ENCODE results near the gene VARS2.
"Not testable (repeated sequence)": the region's sequence is repeated elsewhere in the genome, so short reads cannot be mapped to it uniquely, and the experiment has no call there.

The VARS2 gene

DNA sequence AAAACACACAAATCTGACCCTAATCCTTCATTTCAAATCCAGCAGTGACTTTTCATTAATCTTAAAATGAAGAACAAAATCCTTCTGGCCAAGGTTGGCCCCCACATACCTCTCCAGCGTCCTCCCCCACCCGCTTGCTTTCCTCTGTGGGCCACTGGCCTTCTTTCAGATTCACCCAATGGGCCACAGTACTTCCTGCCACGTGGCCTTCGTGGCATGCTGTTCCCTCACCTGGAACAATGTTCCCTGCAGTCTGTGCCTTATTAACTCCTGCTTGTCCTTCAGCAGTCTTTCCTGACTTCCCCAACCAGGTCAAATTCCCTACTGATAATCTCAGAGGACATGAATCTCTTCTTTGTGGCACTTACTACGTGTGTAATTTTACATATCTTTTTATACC is 11.3 kb upstream of the VARS2 start:
- H3K27ac ChIP-seq (ENCODE audit: low read depth, low read length), result no peak overlapping the region

GRCh38 chr6:30903236-30903635 is 10.8 kb upstream of the VARS2 start:
- Histone ChIP-seq H3K27me3 (ENCODE audit: insufficient read depth, low read length) (no peaks in the 10 kb centered on the region), H3K4me1 (ENCODE audit: insufficient read depth, low read length) (peaks cover 3% of the 10 kb centered on the region; the same call in 1 of the 2 replicates), H3K4me3 (ENCODE audit: low read length) (no peak overlapping the region), H3K27ac (ENCODE audit: low read depth, low read length) (no peak overlapping the region), H3K9ac (ENCODE audit: low read depth, low read length) (no peak overlapping the region), H3K36me3 (ENCODE audit: insufficient read depth, low read length) (peaks cover 20% of the 10 kb centered on the region), H3K9me3 (ENCODE audit: insufficient read depth, low read depth, low read length) (no peaks in the 10 kb centered on the region)
- 98% methylated on average over 3 of the region's 4 CpGs for WGBS

More for the DNA sequence above, 11.3 kb upstream of the VARS2 start:
- Histone ChIP-seq H3K9ac (ENCODE audit: low read depth, low read length) (no peak overlapping the region), H3K4me3 (ENCODE audit: low read length) (no peak overlapping the region), H3K9me3 (ENCODE audit: insufficient read depth, low read depth, low read length) (no peaks in the 10 kb centered on the region), H3K36me3 (ENCODE audit: insufficient read depth, low read length) (peaks cover 25% of the 10 kb centered on the region), H3K27me3 (ENCODE audit: insufficient read depth, low read length) (no peaks in the 10 kb centered on the region), H3K4me1 (ENCODE audit: insufficient read depth, low read length) (peaks cover 3% of the 10 kb centered on the region; the same call in 1 of the 2 replicates)
- 67% methylated on average over 5 of the region's 5 CpGs for WGBS

DNA sequence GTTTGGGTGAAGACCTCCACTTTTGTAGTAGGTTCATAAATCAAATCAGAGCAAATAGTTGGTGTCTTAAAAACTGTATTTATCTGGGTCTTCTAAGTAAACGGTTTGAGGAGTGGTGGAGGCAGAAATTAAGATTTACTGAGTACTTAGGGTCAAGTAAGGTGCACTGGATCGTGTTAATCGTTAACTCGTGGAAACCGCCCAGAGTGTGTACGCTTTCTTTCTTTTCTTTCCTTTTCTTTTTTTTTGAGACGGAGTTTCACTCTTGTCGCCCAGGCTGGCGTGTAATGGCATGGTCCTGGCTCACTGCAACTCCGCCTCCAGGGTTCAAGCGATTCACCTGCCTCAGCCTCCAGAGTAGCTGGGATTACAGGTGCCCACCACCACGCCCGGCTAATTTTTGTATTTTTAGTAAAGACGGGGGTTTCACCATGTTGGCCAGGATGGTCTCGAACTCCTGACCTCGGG is 6.7 kb upstream of the VARS2 start:
- H3K4me1 ChIP-seq (ENCODE audit: insufficient read depth, low read length); H3K27me3 ChIP-seq (ENCODE audit: insufficient read depth, low read length); H3K27ac ChIP-seq (ENCODE audit: low read depth, low read length); H3K9me3 ChIP-seq (ENCODE audit: insufficient read depth, low read depth, low read length): not testable (repeated sequence)
- H3K9ac ChIP-seq (ENCODE audit: low read depth, low read length), result peak overlapping the region; percentile 52
- WGBS, result 67% methylated on average over 16 of the region's 16 CpGs
- H3K4me3 ChIP-seq (ENCODE audit: low read length), result peak overlapping the region; percentile 99
- peaks cover 31% of the 10 kb centered on the region for H3K36me3 ChIP-seq (ENCODE audit: insufficient read depth, low read length)

- peaks cover 9% of the 10 kb centered on the region; the same call in 1 of the 2 replicates for H3K4me1 ChIP-seq (ENCODE audit: insufficient read depth, low read length)
- WGBS, result 2% methylated on average over 49 of the region's 49 CpGs
Observed at GRCh38 chr6:30907758-30908591, 6.1 kb upstream of the VARS2 start, which contains the start of gene GTF2H4. TSS of gene GTF2H4 (plus strand) at chr6:30908207.

DNA sequence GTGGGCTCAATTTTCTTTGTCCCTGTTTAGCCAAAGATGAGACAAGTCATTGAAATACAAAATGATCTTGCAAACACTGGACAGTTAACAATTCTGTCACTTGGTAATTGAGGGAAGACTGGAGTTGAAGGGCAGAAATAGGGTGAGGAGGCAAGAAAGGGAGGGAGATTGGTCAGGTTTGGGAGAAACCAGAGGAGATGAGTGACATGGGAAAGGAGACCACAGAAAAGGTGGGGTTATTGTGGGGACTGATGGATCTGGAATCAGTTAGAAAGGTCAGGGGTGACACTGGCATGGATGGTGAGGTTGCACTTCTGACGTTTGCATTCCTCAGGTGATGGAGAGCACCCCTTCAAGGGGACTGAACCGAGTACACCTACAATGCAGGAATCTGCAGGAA is 5.3 kb upstream of the VARS2 start:
- peak overlapping the region; percentile 85 for H3K9ac ChIP-seq (ENCODE audit: low read depth, low read length)
- peak overlapping the region; percentile 99 for H3K4me3 ChIP-seq (ENCODE audit: low read length)
- WGBS, result 54% methylated on average over 2 of the region's 2 CpGs
- peaks cover 13% of the 10 kb centered on the region for H3K4me1 ChIP-seq (ENCODE audit: insufficient read depth, low read length)
- H3K27me3 ChIP-seq (ENCODE audit: insufficient read depth, low read length), result no peaks in the 10 kb centered on the region
- H3K9me3 ChIP-seq (ENCODE audit: insufficient read depth, low read depth, low read length), result no peaks in the 10 kb centered on the region
- H3K27ac ChIP-seq (ENCODE audit: low read depth, low read length), result no peak overlapping the region
- peaks cover 43% of the 10 kb centered on the region for H3K36me3 ChIP-seq (ENCODE audit: insufficient read depth, low read length)

More at GRCh38 chr6:30907758-30908591, 6.1 kb upstream of the VARS2 start, which contains the start of gene GTF2H4:
- peak within 1 kb of the TSS; percentile 99 for H3K4me3 ChIP-seq (ENCODE audit: low read length)
- H3K36me3 ChIP-seq (ENCODE audit: insufficient read depth, low read length), result peaks cover 37% of the 10 kb centered on the region
- no peaks in the 10 kb centered on the region for H3K27me3 ChIP-seq (ENCODE audit: insufficient read depth, low read length)
- no peaks in the 10 kb centered on the region for H3K9me3 ChIP-seq (ENCODE audit: insufficient read depth, low read depth, low read length)
- H3K27ac ChIP-seq (ENCODE audit: low read depth, low read length), result peak within 1 kb of the TSS; percentile 58; the same call in 1 of the 2 replicates
- H3K9ac ChIP-seq (ENCODE audit: low read depth, low read length), result peak within 1 kb of the TSS; percentile 85

GRCh38 chr6:30910473-30910872 is 3.6 kb upstream of the VARS2 start:
- Histone ChIP-seq H3K36me3 (ENCODE audit: insufficient read depth, low read length) (peaks cover 43% of the 10 kb centered on the region), H3K4me1 (ENCODE audit: insufficient read depth, low read length) (peaks cover 23% of the 10 kb centered on the region)
- H3K27ac ChIP-seq (ENCODE audit: low read depth, low read length); H3K9me3 ChIP-seq (ENCODE audit: insufficient read depth, low read depth, low read length); H3K4me3 ChIP-seq (ENCODE audit: low read length); H3K27me3 ChIP-seq (ENCODE audit: insufficient read depth, low read length); H3K9ac ChIP-seq (ENCODE audit: low read depth, low read length): not testable (repeated sequence)
- 97% methylated on average over 12 of the region's 12 CpGs for WGBS

DNA sequence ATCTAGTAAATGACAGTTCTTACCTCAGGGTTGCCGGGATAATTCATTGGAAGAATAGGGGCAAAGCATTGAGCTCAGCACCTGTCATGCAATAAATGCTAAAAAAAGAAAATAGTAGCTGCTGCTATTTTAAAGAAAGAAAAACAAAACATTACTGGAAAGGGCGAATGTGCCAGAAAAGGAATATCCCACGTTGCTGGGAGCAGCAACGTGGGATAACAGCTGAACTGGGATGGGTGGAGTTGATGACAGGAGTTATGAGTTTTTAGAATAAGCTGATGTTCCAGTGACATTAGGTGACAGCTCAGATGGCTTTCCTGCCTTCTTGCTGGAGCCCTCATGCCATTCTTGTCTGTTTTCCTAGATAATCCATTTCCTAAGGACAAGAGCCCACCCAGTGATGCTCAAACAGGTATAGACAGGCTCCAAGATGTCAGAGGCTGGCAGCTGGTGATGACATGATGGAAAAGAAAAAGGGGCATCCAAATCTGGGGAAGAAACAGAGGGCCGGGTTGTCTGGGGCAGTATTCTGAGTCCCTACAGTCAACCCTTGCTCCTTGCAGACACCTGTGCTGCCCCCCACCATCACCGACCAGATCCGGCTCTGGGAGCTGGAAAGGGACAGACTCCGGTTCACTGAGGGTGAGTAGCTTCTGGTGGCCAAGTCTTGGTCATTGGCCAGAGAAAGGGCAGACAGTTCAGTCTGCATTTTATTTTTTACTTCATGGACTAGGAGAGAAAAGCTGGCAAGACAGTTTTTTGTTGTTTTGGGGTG is 1.1 kb upstream of the VARS2 start:
- H3K27me3 ChIP-seq (ENCODE audit: insufficient read depth, low read length), result no peaks in the 10 kb centered on the region
- H3K4me3 ChIP-seq (ENCODE audit: low read length), result peak overlapping the region; percentile 69; the same call in 1 of the 2 replicates
- no peak overlapping the region for H3K9ac ChIP-seq (ENCODE audit: low read depth, low read length)
- peaks cover 20% of the 10 kb centered on the region; the same call in 1 of the 2 replicates for H3K4me1 ChIP-seq (ENCODE audit: insufficient read depth, low read length)
- no peaks in the 10 kb centered on the region for H3K9me3 ChIP-seq (ENCODE audit: insufficient read depth, low read depth, low read length)
- 95% methylated on average over 8 of the region's 8 CpGs for WGBS
- peaks cover 57% of the 10 kb centered on the region for H3K36me3 ChIP-seq (ENCODE audit: insufficient read depth, low read length)
- no peak overlapping the region; the same call in 1 of the 2 replicates for H3K27ac ChIP-seq (ENCODE audit: low read depth, low read length)

GRCh38 chr6:30913721-30914075 is 340 bp upstream of the VARS2 start:
- Histone ChIP-seq H3K27ac (ENCODE audit: low read depth, low read length) (peak overlapping the region; percentile 56; the same call in 1 of the 2 replicates), H3K4me3 (ENCODE audit: low read length) (peak overlapping the region; percentile 69), H3K4me1 (ENCODE audit: insufficient read depth, low read length) (peaks cover 19% of the 10 kb centered on the region; the same call in 1 of the 2 replicates), H3K9ac (ENCODE audit: low read depth, low read length) (no peak overlapping the region), H3K27me3 (ENCODE audit: insufficient read depth, low read length) (no peaks in the 10 kb centered on the region), H3K36me3 (ENCODE audit: insufficient read depth, low read length) (peaks cover 63% of the 10 kb centered on the region), H3K9me3 (ENCODE audit: insufficient read depth, low read depth, low read length) (no peaks in the 10 kb centered on the region)
- 15% methylated on average over 31 of the region's 31 CpGs for WGBS

- 74% methylated on average over 17 of the region's 17 CpGs for WGBS
Observed at GRCh38 chr6:30914854-30915590, 984 bp downstream of the VARS2 start.

GRCh38 chr6:30915591-30915946 is 1.5 kb downstream of the VARS2 start:
- Histone ChIP-seq H3K4me1 (ENCODE audit: insufficient read depth, low read length) (peaks cover 15% of the 10 kb centered on the region; the same call in 1 of the 2 replicates), H3K27ac (ENCODE audit: low read depth, low read length) (no peak overlapping the region), H3K4me3 (ENCODE audit: low read length) (no peak overlapping the region), H3K9me3 (ENCODE audit: insufficient read depth, low read depth, low read length) (no peaks in the 10 kb centered on the region), H3K27me3 (ENCODE audit: insufficient read depth, low read length) (no peaks in the 10 kb centered on the region), H3K36me3 (ENCODE audit: insufficient read depth, low read length) (peaks cover 67% of the 10 kb centered on the region), H3K9ac (ENCODE audit: low read depth, low read length) (no peak overlapping the region)
- WGBS, result 37% methylated on average over 5 of the region's 5 CpGs

More at GRCh38 chr6:30914854-30915590, 984 bp downstream of the VARS2 start:
- Histone ChIP-seq H3K9ac (ENCODE audit: low read depth, low read length) (peak overlapping the region; percentile 84), H3K27me3 (ENCODE audit: insufficient read depth, low read length) (no peaks in the 10 kb centered on the region), H3K9me3 (ENCODE audit: insufficient read depth, low read depth, low read length) (no peaks in the 10 kb centered on the region), H3K36me3 (ENCODE audit: insufficient read depth, low read length) (peaks cover 67% of the 10 kb centered on the region), H3K4me3 (ENCODE audit: low read length) (peak overlapping the region; percentile 69), H3K27ac (ENCODE audit: low read depth, low read length) (no peak overlapping the region), H3K4me1 (ENCODE audit: insufficient read depth, low read length) (peaks cover 15% of the 10 kb centered on the region; the same call in 1 of the 2 replicates)
